Suppressor macrophage treated with lipopolysaccharide for 1 hour (primary cell): Measurements from ENCODE around the gene RRAGD.

ENCODE experiments used
- DNase-seq, 3 donors: peaks; one replicate each; pipeline ENCODE4 v3.0.0-alpha.2; 2020 to 2022

Gene RRAGD

DNA sequence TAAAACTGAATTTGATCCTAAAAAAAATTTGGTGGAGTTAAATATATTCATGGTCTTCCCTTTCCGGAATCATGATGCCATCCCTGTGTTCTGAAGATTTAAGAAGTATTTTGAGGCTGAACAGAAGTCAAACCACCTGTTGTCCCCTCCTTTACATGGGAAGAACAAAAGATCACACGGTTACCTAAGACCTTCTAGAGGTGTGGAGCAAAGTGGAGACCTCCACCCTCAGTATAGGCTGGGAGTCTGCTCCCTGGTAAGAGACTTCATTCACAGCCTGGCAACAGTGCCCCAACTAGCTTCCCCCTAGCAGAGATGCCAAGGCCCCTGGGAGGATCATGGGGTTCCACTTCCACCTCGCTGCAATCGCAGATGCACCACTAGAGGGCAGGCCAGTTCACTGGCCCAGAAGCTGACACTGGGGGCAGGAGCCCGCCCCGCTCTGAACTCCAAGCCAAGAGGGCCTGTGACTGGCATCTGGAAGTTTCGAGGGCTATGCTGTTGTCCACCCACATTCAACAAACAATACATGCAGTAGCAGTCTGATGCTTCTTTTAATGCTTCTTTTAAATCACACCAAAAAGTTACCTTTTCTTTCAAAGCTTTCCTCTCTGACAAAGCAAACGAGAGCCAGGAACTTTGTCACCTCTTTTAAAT is 40.1 kb downstream of the RRAGD start:
- peak; percentile 86 to 90 (median 88) for DNase-seq

DNA sequence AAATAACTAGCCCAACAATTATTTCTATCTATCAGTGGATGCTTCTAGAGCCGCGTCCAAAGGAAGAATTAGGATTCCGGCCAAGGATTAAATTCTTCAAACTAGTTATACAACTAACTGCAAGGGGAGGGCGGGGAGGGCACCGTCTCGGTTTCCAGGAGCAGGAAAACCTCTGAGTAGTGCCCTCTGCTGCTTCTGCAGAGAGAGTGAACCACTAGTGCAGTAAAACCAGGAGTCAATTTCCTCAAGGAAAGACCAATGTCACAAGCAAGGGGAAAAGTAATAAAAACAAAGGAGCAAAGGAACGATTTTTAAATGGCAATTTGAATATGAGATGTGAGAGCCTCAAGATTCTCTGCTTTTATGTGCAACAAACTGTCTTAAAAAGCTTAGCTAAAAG is 43.1 kb downstream of the RRAGD start:
- DNase-seq = peak in 1 of 3 donors; percentile 28

DNA sequence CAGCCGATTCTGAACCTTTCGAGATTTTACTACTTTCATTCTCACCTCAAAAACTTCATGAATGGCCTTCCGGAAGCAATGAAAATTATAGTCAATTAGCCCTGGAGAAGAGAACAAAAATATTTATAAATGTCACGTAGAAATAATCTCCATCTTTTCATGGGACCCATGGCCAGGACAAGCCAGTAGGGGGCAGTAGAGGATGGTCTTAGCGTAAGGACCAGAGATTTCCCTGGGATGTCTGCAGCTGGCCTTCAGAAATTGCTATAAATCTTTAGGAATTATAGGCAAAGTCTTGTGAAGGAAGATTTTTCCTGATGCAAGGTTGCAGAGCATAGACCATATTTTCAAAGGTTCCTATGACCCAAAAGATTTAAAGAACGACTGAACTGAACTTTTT is 44.0 kb downstream of the RRAGD start:
- peak; percentile 79 to 90 (median 85) for DNase-seq

DNA sequence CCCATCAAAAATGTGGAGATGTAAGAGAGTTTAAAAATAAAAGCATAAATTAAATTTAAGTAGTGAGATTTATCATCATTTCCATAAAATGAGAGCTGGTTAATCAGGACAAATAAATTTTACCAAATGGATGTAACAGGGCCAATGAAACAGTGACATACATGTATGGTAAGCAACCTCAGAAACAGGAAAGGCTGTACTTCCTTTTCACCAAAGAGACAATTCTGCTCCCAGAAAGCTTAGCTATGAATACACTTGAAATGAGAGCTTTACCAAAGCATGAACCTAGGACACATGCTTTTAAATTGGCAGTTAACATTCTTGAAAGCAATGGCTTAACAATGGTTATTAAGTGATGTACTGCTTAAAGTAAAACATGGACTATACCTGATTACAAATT is 47.5 kb downstream of the RRAGD start:
- no peak for DNase-seq

DNA sequence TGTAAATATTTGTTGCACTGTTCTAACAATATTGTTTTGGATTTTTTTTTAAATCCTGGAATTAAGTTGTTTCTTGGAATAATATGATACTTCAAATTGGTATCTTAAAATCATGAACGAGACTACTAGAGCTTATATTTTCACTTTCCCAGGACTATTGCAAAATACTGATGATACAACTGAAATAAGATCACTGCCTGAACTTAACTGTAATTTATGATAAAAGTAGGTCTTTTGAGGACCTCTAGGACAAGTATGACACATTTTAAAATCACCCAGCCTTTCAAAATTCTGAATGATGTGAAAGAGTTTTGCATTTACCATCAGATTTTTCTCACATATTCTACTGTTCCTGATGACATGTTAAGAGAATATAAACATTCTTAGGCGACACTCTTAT is 50.9 kb downstream of the RRAGD start:
- DNase-seq = peak; percentile 30 to 83 (median 66)

DNA sequence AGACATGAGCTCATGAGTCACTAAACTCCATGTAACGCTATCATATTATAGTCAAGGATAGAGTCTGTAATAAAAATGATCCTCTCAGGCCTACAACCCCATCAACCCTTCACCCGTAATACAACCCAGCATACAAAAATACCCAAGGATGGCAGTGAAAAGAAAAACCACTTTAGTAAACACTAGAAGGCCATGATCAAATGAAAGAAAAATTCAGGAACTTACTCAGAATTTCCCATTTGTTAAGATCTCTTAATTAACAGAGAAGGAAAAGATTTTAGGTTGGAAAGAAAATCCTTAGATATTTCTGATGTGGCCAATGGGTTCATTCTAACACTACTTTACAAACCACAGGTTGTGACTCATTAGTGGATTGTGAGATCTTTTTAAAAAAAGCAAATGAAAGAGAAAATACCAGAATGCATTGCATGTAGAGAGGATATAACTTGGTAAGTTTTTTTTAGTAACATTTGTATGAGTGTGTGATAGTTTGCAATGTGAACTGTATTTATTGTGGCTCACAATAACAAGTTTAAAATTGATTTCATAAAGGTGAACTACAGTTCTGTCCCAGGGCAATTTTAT is 51.6 kb downstream of the RRAGD start:
- DNase-seq = peak; percentile 9 to 78 (median 64)

DNA sequence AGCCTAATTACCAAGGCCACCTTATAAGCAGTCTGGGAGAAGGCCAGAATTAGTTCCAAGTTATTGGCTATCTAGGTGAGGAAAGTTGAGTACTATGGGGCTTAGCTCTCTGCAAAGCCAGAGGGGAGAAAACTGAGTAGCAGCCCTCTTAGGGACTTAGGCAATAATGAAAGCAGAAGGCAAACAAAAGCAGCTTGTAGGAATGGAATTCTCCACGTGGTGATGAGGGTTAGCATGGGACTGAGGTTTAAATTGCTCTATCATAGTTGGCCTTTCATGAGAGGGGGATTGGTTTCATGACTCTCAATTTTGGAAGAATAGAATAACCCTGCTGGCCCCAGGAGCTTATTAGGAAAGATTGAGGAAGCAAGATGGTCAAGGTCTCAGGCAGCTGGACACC is 52.5 kb downstream of the RRAGD start:
- DNase-seq = peak in 2 of 3 donors; percentile 14 to 38

DNA sequence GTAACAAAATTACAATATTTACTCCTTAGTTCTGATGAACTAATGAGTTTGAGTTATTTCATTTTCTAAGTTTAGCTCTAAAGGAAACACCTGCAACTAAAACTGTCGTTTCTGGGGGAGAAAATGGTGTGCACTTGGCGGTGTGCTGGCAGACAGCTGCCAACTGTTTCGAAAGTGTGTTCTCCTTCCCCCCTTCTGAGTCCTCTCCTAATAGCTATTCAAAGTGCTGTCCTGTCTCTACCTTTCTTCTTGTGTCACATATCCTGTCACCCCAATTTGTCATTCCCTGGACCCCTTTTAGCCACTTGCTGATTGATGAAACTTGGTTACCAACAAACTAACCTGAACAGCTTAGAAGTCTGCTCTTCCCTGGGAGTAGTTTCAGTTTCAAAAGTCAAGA is 54.7 kb downstream of the RRAGD start:
- peak in 1 of 3 donors; percentile 6 for DNase-seq

DNA sequence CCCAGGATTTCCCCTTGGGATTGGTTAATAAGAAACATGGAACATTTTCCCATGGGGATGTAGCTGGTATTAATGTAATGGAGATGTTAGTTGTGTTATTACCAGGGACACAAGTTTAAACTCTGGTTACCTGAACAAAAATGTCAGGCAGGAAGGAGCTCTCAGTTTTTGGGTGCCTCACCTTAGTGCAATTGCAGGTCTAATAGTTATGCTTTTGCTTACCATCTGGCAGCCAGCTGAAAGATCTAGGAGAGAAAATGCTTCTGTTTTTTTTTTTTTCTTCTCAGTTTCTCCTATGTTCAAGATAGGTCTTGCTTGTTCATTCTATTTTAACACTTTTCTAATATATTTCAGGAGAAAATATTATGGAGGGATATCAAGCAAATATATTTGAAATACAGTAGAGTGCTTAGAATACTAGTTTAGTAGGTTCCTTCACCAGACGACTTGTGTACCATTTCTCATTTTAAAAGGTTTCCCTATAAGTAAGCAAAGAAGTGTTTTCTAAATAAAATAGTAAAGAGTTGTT is 55.4 kb downstream of the RRAGD start:
- DNase-seq = no peak

DNA sequence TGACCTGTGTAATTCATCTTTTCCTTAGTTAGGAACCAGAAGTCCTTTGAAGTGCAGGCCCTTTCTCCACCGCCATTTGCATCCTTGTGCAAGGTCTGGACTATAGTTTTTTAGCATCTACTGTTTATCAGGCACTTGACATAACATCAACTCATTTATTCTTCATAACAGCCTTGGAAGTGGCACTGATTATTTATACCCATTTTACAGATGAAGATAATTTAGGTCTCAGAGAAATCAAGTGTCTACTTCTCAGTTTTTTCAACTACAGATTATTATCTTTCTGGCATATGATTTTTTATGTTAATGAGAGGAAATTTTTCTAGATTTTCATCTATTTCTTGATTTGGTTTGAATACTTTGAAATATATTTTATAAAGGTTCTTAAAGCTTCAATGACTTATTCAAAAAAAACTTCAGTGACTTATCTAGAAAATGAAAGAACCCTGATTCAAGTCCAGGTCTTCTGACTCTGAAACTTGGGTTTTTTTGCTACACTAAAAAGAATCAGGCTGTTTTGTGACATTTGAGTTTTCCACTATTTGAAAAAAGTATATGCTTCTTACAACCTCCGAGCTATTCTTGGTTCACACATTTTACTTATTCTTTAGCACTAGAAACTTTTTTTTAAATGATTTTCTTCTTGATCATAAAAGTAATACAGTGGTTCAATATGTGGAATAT is 56.4 kb downstream of the RRAGD start:
- no peak for DNase-seq

DNA sequence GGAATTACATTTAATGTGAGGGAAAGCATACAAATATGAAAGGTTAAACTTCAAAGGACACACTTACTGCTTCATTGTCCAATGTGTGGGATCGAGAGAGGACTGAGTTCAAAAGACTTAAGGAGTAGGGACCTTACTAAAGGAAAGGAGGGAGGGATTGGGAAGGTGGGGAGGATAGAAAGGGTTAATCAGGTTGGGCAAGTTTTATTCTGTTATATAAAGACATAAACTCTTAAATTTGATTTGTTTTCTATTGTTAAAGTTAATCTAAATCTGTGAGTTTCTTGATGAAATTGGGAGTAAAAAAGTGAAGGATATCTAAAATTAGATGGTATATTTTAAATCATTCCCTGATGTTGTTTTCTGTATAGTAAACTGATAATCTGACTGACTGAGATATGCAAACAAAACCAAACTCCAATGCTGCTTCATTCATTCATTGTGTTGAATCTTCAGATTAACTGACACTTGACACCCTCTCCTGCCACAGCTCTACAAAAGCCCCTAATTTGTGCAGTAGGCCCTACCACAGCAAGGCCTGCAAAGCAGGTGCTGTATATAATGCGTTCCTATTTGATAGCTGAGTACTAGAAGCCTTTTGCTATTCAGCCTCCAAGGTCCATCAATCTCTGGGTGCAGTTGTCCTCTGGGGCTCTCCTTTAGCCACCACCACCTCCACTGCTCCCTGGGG is 58.2 kb downstream of the RRAGD start:
- no peak for DNase-seq

DNA sequence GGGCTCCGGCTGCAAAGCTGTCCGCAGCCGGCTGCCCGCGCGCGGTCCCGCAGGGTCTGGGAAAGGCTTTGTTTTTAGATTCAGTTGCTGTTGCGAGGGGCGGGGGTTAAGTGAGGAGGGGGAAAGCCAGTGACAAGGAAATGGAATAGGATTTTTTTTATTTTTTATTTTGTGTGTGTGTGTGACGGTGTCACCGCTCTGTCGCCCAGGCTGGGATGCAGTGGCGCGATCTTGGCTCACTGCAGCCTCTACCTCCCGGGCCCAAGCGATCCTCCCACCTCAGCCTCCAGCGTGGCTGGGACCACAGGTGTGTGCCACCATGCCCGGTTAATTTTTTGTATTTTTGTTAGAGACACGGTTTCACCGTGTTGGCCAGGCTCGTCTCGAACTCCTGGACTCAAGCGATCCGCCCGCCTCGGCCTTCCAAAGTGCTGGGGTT is 58.9 kb downstream of the RRAGD start:
- DNase-seq = no peak

DNA sequence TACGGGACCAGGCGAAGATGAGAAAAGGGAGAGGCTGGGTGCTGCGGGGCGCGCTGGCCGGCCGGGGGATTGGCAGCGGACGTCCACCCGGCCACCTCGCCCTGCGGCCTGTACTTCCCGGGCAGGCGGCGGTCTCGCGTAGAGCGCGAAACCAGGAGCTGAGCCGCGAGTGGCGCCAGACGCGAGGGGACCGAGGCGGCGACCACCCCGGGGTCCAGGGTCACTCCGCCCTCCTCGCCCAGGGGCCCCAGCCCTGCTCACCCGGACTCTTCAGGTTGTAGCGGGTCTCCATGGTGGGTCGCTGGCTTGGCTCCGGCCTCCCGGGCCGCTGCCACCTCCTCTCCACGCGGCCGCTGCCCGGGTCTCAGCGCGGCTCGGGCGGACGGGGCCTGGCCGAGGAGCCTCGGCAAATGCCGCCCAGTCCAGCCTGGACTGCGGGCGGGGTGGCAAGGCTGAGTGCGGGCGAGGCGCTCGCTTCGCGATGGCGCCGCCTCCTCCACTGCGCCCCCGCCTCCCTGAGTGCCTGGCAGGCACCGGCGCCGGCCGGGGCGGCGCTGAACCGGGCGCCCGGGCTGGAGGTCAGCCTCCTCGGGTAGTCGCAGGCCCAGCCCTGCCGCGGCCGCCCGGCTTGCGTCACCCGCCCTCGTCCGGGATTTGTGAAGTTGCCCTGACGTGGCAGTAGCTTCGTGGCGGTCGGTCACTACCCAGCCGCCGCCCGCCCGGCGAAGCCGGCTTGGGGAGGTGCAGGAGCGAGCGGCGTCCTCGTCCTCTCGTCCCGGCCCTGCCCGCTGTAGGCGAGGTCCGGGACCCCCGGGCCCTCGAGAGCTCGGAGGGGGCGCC is 59.6 kb downstream of the RRAGD start, which contains the start of gene UBE2J1:
UBE2J1 (minus strand) TSS at position 445 of the 840 bp plus-strand sequence; CDS start at position 292, 153 bp downstream.
- peak; percentile 98 to 99 (median 99) for DNase-seq

DNA sequence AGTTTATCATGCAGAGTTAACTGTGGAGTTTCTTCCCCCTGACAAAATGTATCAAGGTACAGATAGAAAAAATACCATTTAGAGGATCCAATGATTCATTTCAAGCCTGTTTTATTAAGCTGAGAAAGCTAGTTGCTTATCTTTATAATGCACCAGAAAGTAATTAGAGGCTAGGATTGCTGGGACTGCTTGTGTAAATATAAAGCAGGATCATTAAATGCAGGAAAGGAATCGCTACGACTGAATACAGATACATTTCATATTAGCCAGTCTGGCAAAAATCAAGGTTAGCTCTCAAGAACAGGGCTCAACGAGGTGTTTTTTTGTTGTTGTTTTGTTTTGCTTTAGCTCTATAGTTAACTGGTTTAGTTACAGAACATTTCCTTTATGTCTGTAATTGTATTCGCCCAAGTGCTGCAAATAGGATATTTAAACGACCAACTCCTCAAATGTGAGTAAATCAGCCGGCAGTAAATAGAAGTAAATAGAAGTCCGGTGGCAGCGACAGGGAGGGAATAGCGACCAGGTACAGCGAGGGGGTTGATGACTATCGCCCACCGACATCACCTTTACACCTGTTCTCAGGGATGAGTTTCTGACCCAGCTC is 60.3 kb downstream of the RRAGD start:
- no peak for DNase-seq

DNA sequence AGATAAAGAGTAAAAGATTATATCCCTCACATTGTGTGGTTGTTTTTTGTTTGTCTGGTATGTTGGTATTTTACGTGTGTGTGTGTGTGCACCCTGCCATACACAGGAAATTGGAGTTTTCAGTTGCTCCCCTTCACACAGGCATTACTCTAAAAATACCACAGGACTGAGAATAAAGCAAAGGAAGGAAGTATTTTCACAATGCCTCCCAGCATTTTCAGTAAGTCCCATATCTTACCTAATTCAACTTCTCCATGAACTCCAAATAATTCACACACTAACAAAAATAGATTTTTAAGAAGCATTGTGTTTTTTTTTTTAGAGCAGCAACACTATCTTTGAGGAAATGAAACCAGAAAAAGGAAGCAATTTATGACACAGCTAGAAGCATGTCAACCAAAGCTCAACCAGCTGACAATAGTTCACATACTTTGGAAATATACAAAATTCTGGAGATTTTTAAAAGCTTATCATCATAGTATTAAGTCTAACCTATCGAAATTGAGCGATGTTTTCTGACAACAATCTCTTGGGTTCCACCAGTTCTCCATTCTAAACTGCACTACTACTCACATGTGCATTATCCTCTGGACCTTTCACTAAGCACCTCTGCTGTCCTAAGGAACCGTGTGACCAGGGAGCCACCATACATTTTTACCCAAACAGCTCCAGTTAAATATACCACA is 61.6 kb downstream of the RRAGD start:
- peak; percentile 75 to 97 (median 94) for DNase-seq

DNA sequence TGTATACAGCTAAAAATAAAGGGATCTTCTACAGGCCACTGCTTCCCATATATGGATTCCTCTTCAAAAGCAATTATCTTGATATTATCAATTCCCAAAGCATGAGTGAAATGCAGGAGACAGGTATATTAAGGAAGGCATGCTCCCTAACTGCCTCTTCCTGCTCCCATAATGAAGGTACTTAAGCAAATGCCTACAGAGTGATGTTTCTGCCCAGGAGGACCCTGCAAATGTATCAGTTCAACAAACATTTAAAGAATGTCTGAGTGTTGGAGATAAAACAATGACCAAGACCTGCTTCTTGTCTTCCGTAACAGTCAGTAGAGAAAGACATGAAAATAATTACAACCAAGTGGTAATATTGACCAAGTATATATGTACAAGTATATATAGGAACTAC is 63.7 kb downstream of the RRAGD start:
- DNase-seq = no peak

DNA sequence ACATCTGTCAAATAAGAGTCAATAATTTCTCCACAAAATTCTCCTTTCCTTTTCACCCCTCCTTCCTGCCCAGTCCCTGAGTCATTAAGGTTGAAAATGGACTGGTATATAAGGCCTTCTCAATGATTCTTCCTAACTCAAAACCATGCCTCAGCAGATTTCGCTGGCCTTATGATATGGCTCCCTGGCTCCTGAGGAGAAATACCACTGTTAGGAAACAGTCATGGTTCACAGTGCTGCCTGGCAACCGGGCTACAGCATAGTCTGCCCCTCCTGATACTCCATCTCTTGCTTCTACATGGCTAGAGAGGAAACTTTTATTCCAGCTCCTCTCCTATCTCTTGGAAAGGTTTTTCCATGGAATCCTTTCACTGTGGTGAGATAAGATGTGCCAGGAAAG is 64.2 kb downstream of the RRAGD start:
- peak; percentile 25 to 61 (median 50) for DNase-seq

DNA sequence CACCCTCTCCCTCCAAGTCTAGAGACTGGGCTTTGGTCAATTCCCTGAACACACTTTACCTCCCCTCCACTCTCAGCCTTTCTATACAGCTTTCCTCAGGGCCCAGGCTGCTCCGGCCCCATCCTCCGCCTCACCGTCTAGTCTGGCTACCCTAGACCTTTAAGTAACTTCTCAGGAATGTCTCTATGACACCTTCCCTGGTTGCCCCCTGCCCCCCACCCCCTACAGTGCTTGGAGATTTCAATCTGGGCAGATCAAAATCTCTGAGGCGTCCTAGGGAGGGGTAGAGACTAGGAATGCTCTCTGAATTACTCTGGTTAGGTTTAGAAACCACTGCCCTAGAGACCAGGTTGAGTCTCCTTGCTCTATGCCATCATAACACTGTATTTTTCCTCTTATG is 65.6 kb downstream of the RRAGD start:
- no peak for DNase-seq

DNA sequence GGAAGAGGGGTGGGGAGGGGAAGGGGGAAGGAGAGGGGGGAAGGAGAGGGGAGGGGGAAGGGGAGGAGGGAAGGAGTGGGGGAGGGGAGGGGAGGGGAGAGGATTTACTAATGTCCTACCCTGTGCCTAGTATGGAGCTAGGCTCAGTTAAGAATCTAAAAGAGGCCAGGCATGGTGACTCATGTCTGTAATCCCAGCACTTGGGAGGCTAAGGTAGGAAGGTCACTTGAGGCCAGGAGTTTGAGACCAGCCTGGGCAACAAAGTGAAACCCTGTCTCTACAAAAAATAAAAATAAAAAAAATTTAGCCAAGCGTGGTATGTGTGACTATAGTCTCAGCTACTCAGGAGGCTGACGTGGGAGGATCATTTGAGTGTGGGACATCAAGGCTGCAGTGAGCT is 72.5 kb downstream of the RRAGD start:
- DNase-seq = no peak

DNA sequence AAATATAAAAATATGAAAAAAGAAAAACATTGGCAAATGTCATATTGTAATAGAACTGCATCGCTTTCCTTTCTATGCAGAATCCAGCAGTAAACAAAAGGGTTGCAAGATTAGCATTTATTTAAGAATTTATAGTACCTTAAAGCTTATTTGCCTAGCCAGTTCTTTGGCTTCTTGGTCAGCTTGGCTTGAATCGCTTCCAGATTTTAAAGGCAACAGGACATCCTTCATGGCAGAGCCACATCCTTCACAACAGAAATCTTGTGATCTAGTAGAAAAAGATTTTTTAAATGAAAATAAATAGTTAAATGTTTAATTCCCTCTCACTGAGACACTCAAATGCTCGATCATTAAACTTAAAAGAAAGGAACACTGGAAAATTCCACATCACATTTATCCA is 76.9 kb downstream of the RRAGD start:
- DNase-seq = no peak

DNA sequence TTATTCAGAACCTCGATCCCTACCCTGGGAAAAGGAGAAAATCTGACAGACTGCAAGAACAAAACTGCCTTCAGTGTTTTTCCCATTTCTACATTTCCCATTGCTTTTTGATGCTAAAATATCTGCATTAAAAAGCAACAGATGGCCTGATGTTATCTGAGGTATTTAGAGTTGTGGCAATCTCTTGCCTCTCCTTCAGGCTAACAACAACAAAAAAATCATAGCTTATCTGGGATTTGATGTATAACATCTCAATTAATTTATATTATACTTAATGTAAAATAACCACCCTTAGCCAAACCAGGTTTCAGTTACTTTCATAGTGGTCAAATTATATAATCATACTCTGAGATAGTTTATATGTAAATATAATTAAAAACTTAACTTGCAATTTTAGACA is 81.2 kb downstream of the RRAGD start:
- no peak for DNase-seq
